Hepatocyte (in vitro differentiated cells): ENCODE data around the gene HIGD1C. TPM values are rescaled to one million over a fixed set of nuclear protein-coding genes. Genes with fewer than 3 reads are reported as not detected.

Experiments
- DNase-seq: peaks from one replicate; pipeline ENCODE4 v3.0.0-alpha.2; 2016; ENCODE audit warnings: low spot score
- H2AFZ ChIP-seq: fragments of 200-600 bp; sonication (generic); 2 replicates; pipeline ENCODE4 v1.6.0; 2016; ENCODE audit warnings: antibody characterized with exemption, mild to moderate bottlenecking
- H3K27ac ChIP-seq: fragments of 200-600 bp; sonication (generic); 2 replicates; pipeline ENCODE4 v1.5.1; 2016; ENCODE audit warnings: mild to moderate bottlenecking
- H3K27me3 ChIP-seq: fragments of 200-600 bp; sonication (generic); 2 replicates; pipeline ENCODE4 v1.6.1; 2016
- H3K36me3 ChIP-seq: fragments of 200-600 bp; sonication (generic); replicated peaks from 2 replicates; pipeline ENCODE4 v1.5.1; 2016; ENCODE audit warnings: low read depth; ENCODE audit not compliant: insufficient read depth
- H3K4me1 ChIP-seq: fragments of 200-600 bp; sonication (generic); 2 replicates; pipeline ENCODE4 v1.5.1; 2016; ENCODE audit warnings: mild to moderate bottlenecking, moderate library complexity; ENCODE audit not compliant: insufficient read depth
- H3K4me2 ChIP-seq: fragments of 200-600 bp; sonication (generic); 2 replicates; pipeline ENCODE4 v1.6.0; 2016
- H3K4me3 ChIP-seq: fragments of 200-600 bp; sonication (generic); 2 replicates; pipeline ENCODE4 v1.5.1; 2016; ENCODE audit warnings: mild to moderate bottlenecking
- H3K79me2 ChIP-seq: fragments of 200-600 bp; sonication (generic); 2 replicates; pipeline ENCODE4 v1.6.0; 2017; ENCODE audit warnings: mild to moderate bottlenecking
- H3K9me2 ChIP-seq: fragments of 200-600 bp; sonication (generic); replicated peaks from 2 replicates; pipeline ENCODE4 v1.6.0; 2017; ENCODE audit warnings: mild to moderate bottlenecking; ENCODE audit not compliant: insufficient read depth
- H3K9me3 ChIP-seq: fragments of 200-600 bp; sonication (generic); 2 replicates; pipeline ENCODE4 v1.5.1; 2016; ENCODE audit warnings: low read depth, mild to moderate bottlenecking
- H4K20me1 ChIP-seq: fragments of 200-600 bp; sonication (generic); 2 replicates; pipeline ENCODE4 v1.6.0; 2016; ENCODE audit warnings: mild to moderate bottlenecking; ENCODE audit not compliant: insufficient read depth, poor library complexity, severe bottlenecking
- CTCF ChIP-seq: fragments of 200-600 bp; sonication (generic); IDR thresholded peaks from 2 replicates; pipeline ENCODE4 v1.5.1; 2016; ENCODE audit warnings: antibody characterized with exemption, mild to moderate bottlenecking; ENCODE audit not compliant: poor library complexity
- EZH2 ChIP-seq: fragments of 200-600 bp; sonication (generic); IDR thresholded peaks from 2 replicates; pipeline ENCODE4 v1.6.1; 2016; ENCODE audit warnings: antibody characterized with exemption, mild to moderate bottlenecking, borderline replicate concordance
- EZH2phosphoT487 ChIP-seq: fragments of 200-600 bp; sonication (generic); IDR thresholded peaks from one replicate; pipeline ENCODE4 v1.6.1; 2018; ENCODE audit warnings: antibody characterized with exemption, mild to moderate bottlenecking, low read depth, moderate library complexity; ENCODE audit not compliant: unreplicated experiment, severe bottlenecking
- WGBS: methylation state at CpG from one replicate; pipeline ENCODE4 v1.1.6; 2016; ENCODE audit warnings: low lambda C conversion rate; ENCODE audit errors: missing lambda C conversion rate; 5-methylcytosine and 5-hydroxymethylcytosine counted together
- polyA plus RNA-seq: library from polyadenylated mRNA; unstranded; fragments of >200 nt; fragmentation: Nextera tagmentation; extraction: Ambion mirVana; gene quantifications from 2 replicates; pipeline ENCODE4 v1.2.1, GENCODE V29; 2016
- total RNA-seq: library from RNA; depleted of rRNA; stranded (reverse); fragments of >200 nt; gene quantifications from 2 replicates; pipeline ENCODE4 v1.2.3, GENCODE V29; 2014

The HIGD1C gene
- total and polyA plus RNA-seq, 2 experiments from 2014 or later: not detected

- Histone ChIP-seq H3K27ac (no peak overlapping the region), H2AFZ (no peak overlapping the region)
- TF ChIP-seq EZH2phosphoT487: no peak
- no peak for TF ChIP-seq EZH2
- no peak for TF ChIP-seq CTCF
Measured at GRCh38 chr12:50955288-50955687, 2.9 kb downstream of the HIGD1C start.

GRCh38 chr12:50955697-50956096 is 3.4 kb downstream of the HIGD1C start:
- no peak for TF ChIP-seq EZH2
- no peak for TF ChIP-seq EZH2phosphoT487
- no peak for TF ChIP-seq CTCF
- no peak overlapping the region for H3K4me3 ChIP-seq

More at GRCh38 chr12:50955288-50955687, 2.9 kb downstream of the HIGD1C start:
- Histone ChIP-seq H3K79me2 (no peaks in the 10 kb centered on the region), H3K27me3 (no peaks in the 10 kb centered on the region), H3K4me1 (no peaks in the 10 kb centered on the region), H3K4me2 (no peak overlapping the region), H3K9me3 (no peaks in the 10 kb centered on the region), H3K4me3 (no peak overlapping the region), H4K20me1 (no peaks in the 10 kb centered on the region), H3K36me3 (no peaks in the 10 kb centered on the region), H3K9me2 (no peaks in the 10 kb centered on the region)
- DNase-seq: no peak
- 68% methylated on average over 1 of the region's 1 CpG for WGBS

GRCh38 chr12:50960130-50960529 is 7.8 kb downstream of the HIGD1C start:
- Histone ChIP-seq H3K4me3 (no peak overlapping the region), H3K4me1 (no peaks in the 10 kb centered on the region), H3K36me3 (no peaks in the 10 kb centered on the region), H4K20me1 (no peaks in the 10 kb centered on the region), H3K9me2 (no peaks in the 10 kb centered on the region), H3K27me3 (no peaks in the 10 kb centered on the region), H3K9me3 (no peaks in the 10 kb centered on the region), H3K79me2 (no peaks in the 10 kb centered on the region), H2AFZ (no peak overlapping the region), H3K27ac (peak overlapping the region; percentile 43), H3K4me2 (no peak overlapping the region)
- no peak for DNase-seq
- TF ChIP-seq EZH2phosphoT487 (no peak), EZH2 (no peak), CTCF (no peak)

More at GRCh38 chr12:50955697-50956096, 3.4 kb downstream of the HIGD1C start:
- no peak for DNase-seq
- H3K4me1 ChIP-seq: no peaks in the 10 kb centered on the region
- no peak overlapping the region for H3K4me2 ChIP-seq
- no peak overlapping the region for H2AFZ ChIP-seq
- H3K27ac ChIP-seq: no peak overlapping the region
- 83% methylated on average over 2 of the region's 2 CpGs for WGBS
- H3K36me3 ChIP-seq: no peaks in the 10 kb centered on the region
- H3K9me2 ChIP-seq: no peaks in the 10 kb centered on the region
- H3K79me2 ChIP-seq: no peaks in the 10 kb centered on the region
- no peaks in the 10 kb centered on the region for H3K27me3 ChIP-seq
- H3K9me3 ChIP-seq: no peaks in the 10 kb centered on the region
- no peaks in the 10 kb centered on the region for H4K20me1 ChIP-seq

- no peak overlapping the region for H3K4me2 ChIP-seq
- H3K27ac ChIP-seq: peak overlapping the region; percentile 43
- TF ChIP-seq CTCF (no peak), EZH2phosphoT487 (no peak), EZH2 (no peak)
- H3K9me2 ChIP-seq: no peaks in the 10 kb centered on the region
- no peak for DNase-seq
- no peak overlapping the region for H2AFZ ChIP-seq
- no peaks in the 10 kb centered on the region for H3K4me1 ChIP-seq
- no peaks in the 10 kb centered on the region for H4K20me1 ChIP-seq
- no peaks in the 10 kb centered on the region for H3K27me3 ChIP-seq
- H3K79me2 ChIP-seq: no peaks in the 10 kb centered on the region
- H3K36me3 ChIP-seq: no peaks in the 10 kb centered on the region
- 65% methylated on average over 4 of the region's 4 CpGs for WGBS
- H3K4me3 ChIP-seq: no peak overlapping the region
- no peaks in the 10 kb centered on the region for H3K9me3 ChIP-seq
Measured at GRCh38 chr12:50961708-50962107, 9.4 kb downstream of the HIGD1C start.
